AG10803 (cell line): Measurements from ENCODE around the gene TNKS1BP1.
"Not testable (repeated sequence)": the region's sequence is repeated elsewhere in the genome, so short reads cannot be mapped to it uniquely, and the experiment has no call there.

Experiments used
- DNase-seq: peaks from one replicate; pipeline ENCODE4 v3.0.0; 2010; ENCODE audit warnings: low read depth
- H3K4me3 ChIP-seq: 2 replicates; pipeline ENCODE4 v1.5.1; 2011; ENCODE audit warnings: mild to moderate bottlenecking, low read length, control low read depth
- CTCF ChIP-seq: conservative IDR thresholded peaks from 2 replicates; pipeline ENCODE4 v1.5.1; 2011; ENCODE audit warnings: mild to moderate bottlenecking, low read length, control low read depth, inconsistent platforms

TNKS1BP1 gene

GRCh38 chr11:57364851-57365660 is 40.3 kb upstream of the TNKS1BP1 start:
- no peak for TF ChIP-seq CTCF
- DNase-seq = no peak

GRCh38 chr11:57363131-57364080 is 38.7 kb upstream of the TNKS1BP1 start:
- no peak for DNase-seq
- no peak for TF ChIP-seq CTCF
- no peak overlapping the region for H3K4me3 ChIP-seq

More at GRCh38 chr11:57364851-57365660, 40.3 kb upstream of the TNKS1BP1 start:
- no peak overlapping the region for H3K4me3 ChIP-seq

GRCh38 chr11:57361926-57362325 is 37.2 kb upstream of the TNKS1BP1 start:
- no peak for DNase-seq
- TF ChIP-seq CTCF = no peak
- no peak overlapping the region for H3K4me3 ChIP-seq

- H3K4me3 ChIP-seq, DNase-seq: not testable (repeated sequence)
Observed at GRCh38 chr11:57361420-57361819, 36.7 kb upstream of the TNKS1BP1 start.

GRCh38 chr11:57360991-57361390 is 36.2 kb upstream of the TNKS1BP1 start:
- no peak overlapping the region for H3K4me3 ChIP-seq
- no peak for TF ChIP-seq CTCF
- DNase-seq = no peak

- H3K4me3 ChIP-seq = no peak overlapping the region
- no peak for TF ChIP-seq CTCF
- no peak for DNase-seq
Observed at GRCh38 chr11:57359896-57360690, 35.3 kb upstream of the TNKS1BP1 start.

GRCh38 chr11:57359396-57359795 is 34.6 kb upstream of the TNKS1BP1 start:
- no peak for DNase-seq
- no peak overlapping the region for H3K4me3 ChIP-seq
- TF ChIP-seq CTCF = no peak
